ENCODE results near the gene H2AZ2.
"Not testable (repeated sequence)": the region's sequence is repeated elsewhere in the genome, so short reads cannot be mapped to it uniquely, and the experiment has no call there.

H2AZ2 gene

DNA sequence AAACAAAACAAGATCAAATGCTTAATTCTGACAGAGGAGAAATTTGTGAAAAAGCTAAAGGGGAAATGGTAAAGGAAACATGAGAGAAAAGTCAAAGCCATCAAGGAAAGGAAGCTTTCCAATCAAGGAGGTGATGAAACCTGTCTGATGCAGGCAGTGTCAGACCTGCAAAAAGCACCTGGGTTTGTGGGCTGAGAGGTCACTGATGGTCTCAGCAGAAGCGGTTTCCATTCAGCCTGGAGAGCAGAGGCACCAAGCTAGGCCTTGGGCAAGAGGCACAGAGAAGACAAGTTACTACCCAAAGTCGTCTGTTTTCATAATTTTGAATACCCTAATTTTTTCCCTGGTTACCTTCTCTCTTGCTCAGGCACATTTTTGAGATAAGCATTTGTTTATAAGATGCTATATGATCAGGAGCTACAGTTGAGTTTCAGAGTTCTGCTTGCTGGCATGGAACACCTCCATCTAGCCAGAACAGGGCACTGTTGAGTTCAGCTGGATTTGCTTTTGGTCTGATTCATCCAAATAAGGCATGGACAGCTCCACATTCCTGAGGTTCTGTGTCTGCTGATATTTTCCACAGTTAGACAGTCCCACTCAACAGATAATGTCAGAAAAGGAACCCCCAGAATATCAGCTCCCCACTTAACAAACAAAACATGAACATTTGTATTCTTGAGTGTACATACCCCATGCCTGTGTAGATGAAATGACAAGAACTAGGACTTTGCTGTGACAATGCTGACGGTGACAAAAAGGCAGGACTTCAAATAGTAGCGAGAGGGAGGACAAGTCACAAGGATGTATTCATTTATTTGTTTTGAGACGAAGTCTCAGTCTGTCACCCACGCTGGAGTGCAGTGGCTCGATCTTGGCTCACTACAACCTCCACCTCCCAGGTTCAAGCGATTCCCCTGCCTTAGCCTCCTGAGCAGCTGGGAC is 56.3 kb downstream of the H2AZ2 start:
- no peak for FAIRE-seq
- TF ChIP-seq POLR2A (IDR thresholded peaks at IDR 0.05; ENCODE audit: low read depth, low read length), result no peak
- no peak for TF ChIP-seq POLR2AphosphoS5 (IDR thresholded peaks at IDR 0.05; ENCODE audit: low read depth, low read length)
- no peak for TF ChIP-seq TAF1 (IDR thresholded peaks at IDR 0.05; ENCODE audit: borderline replicate concordance, low read depth, low read length)
- no peak for DNase-seq (ENCODE audit: insufficient read length)

DNA sequence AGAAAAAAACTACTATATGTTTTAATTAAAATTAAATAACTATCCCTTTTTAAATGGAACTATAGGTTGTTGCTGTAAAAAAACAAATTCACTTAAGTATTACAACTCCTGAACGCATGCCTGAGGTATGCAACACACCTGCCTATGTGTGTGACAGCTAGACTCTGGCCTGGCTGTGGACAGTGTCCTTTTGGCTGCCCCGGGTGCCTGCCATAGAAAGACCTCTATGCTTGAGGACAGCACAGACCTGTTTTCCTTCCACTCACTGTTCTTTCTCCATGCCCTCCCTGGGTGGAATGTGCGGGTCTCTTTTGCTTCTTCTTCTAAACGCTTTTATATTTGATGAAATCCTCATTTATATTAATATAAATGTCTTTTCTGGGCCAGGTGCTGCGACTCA is 57.9 kb downstream of the H2AZ2 start:
- DNase-seq (ENCODE audit: insufficient read length) (no peak), FAIRE-seq (no peak)
- TF ChIP-seq POLR2AphosphoS5 (IDR thresholded peaks at IDR 0.05; ENCODE audit: low read depth, low read length) (no peak), POLR2A (IDR thresholded peaks at IDR 0.05; ENCODE audit: low read depth, low read length) (no peak), TAF1 (IDR thresholded peaks at IDR 0.05; ENCODE audit: borderline replicate concordance, low read depth, low read length) (no peak)

DNA sequence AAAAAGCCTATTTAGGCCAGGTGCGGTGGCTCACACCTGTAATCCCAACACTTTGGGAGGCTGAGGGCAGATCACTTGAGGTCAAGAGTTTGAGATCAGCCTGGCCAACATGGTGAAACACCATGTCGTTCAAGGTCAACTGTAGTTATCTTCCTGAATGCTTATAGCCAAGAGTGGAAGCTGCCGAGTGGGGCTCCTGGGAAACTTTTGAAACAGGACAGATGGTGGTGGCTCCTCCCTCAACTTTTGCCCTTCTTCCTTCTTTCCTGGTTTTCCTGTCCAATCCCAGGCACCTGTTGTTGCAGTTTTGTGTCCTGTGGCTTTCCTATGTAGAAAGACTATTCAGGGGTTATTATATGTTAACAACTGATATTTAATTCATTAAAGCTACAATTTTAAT is 60.1 kb downstream of the H2AZ2 start:
- TF ChIP-seq POLR2A (IDR thresholded peaks at IDR 0.05; ENCODE audit: low read depth, low read length) (no peak), TAF1 (IDR thresholded peaks at IDR 0.05; ENCODE audit: borderline replicate concordance, low read depth, low read length) (no peak), POLR2AphosphoS5 (IDR thresholded peaks at IDR 0.05; ENCODE audit: low read depth, low read length) (no peak)
- DNase-seq (ENCODE audit: insufficient read length) (no peak), FAIRE-seq (no peak)

DNA sequence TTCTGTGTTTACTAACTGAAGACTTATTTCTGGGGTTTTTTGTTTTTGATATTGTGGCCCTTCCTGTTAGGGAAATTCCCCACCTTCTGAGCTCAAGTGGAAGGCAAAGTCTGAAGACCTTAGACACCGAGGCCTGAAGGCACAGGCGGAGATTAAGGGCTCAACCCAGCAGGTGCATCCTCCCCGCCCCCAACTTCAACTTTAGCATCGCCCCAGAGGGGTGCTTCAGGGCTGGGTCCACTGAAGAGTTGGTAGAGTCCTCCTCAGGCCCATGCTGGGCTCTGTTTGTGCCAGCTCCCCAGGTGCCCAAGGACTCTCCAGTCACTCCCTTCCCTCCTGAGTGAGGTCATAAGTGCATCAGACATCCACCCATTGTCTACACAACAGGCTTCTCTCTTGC is 60.8 kb downstream of the H2AZ2 start:
- DNase-seq (ENCODE audit: insufficient read length) (no peak), FAIRE-seq (no peak)
- TF ChIP-seq TAF1 (IDR thresholded peaks at IDR 0.05; ENCODE audit: borderline replicate concordance, low read depth, low read length) (no peak), POLR2AphosphoS5 (IDR thresholded peaks at IDR 0.05; ENCODE audit: low read depth, low read length) (no peak), POLR2A (IDR thresholded peaks at IDR 0.05; ENCODE audit: low read depth, low read length) (no peak)

DNA sequence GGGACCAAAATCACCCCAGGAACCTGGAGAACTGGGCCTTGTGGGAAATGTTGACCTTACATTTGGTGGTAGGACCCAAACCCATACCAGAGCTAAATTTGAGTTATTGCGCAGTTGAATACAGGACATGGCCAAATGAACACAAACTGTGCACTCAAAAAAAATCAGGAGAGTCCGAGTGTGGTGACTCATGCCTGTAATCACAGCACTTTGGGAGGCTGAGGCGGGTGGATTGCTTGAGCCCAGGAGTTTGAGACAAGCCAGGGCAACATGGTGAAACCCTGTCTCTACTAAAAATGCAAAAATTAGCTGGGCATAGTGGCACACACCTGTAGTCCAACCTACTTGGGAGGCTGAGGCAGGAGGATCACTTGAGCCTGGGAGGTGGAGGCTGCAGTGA is 62.7 kb downstream of the H2AZ2 start:
- not testable (repeated sequence) for DNase-seq (ENCODE audit: insufficient read length); FAIRE-seq

DNA sequence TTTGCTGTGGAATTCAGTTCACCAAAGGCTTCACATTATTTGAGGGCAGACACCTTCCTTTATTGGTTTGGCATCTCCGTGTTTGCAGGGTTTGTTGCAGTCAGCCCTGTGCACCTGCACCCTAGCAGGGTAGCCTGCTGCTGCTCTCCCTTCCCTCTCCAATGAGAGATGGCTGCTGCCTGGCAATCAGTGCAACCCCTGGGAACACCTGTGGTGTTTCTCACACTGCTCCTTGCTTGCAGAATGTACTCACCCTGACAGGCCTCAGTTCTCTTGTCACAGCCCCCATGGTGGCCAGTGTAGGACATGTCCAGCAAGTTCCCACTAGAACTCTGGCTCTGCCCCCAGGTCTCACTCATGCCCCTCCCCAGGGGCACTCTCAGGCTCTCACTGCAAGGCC is 63.5 kb downstream of the H2AZ2 start:
- DNase-seq (ENCODE audit: insufficient read length), result no peak
- FAIRE-seq, result no peak
- TF ChIP-seq POLR2A (IDR thresholded peaks at IDR 0.05; ENCODE audit: low read depth, low read length) (no peak), POLR2AphosphoS5 (IDR thresholded peaks at IDR 0.05; ENCODE audit: low read depth, low read length) (no peak), TAF1 (IDR thresholded peaks at IDR 0.05; ENCODE audit: borderline replicate concordance, low read depth, low read length) (no peak)

DNA sequence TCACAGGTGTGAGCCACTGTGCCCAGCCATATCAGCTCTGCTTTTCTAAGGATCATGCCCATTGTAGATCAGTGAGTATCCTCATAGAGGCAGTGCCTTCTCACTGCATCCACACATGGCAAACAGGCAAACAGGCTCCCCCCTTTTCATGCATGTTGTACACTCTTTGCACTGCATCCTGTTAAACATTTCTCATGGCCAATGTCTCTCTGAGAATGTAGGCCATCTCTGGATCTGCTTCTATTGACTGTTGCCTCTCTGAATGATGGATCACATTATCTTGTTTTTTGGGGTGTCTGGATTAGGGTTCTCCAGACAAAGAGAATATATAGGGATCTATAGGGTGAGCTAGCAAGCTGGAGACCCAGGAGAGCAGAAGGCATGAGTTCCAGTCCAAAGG is 64.5 kb downstream of the H2AZ2 start:
- DNase-seq (ENCODE audit: insufficient read length) (no peak), FAIRE-seq (no peak)
- TF ChIP-seq POLR2AphosphoS5 (IDR thresholded peaks at IDR 0.05; ENCODE audit: low read depth, low read length) (no peak), TAF1 (IDR thresholded peaks at IDR 0.05; ENCODE audit: borderline replicate concordance, low read depth, low read length) (no peak), POLR2A (IDR thresholded peaks at IDR 0.05; ENCODE audit: low read depth, low read length) (no peak)

DNA sequence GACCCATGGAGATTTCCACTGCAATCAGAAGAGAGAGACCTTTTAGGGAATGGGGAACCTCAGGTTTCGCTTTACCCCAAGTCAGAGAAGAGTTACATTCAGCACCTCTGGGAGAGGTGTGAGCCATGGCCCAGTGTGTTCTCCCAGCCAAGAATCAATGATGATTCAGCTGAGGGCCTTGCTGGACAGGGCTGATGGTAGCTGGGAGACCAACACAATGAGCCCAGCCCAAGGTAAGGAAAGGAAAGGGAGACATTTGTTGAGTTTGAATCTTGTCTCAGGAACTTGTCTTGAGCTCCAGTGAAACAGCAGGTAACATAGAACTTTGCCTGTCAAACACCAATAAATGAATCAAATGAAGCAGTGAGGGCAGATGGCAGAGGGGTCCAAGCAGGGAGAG is 65.4 kb downstream of the H2AZ2 start:
- no peak for FAIRE-seq
- DNase-seq (ENCODE audit: insufficient read length), result no peak
- TF ChIP-seq TAF1 (IDR thresholded peaks at IDR 0.05; ENCODE audit: borderline replicate concordance, low read depth, low read length) (no peak), POLR2AphosphoS5 (IDR thresholded peaks at IDR 0.05; ENCODE audit: low read depth, low read length) (no peak), POLR2A (IDR thresholded peaks at IDR 0.05; ENCODE audit: low read depth, low read length) (no peak)

All from GM12892 (cell line).